Kidney epithelial cell (primary cell): ENCODE measurements around the gene RPS6KL1. TPM values are rescaled to one million over a fixed set of nuclear protein-coding genes. Genes with fewer than 3 reads are reported as not detected.

Experiments
- DNase-seq: peaks from one replicate; pipeline ENCODE4 v3.0.0-alpha.2; 2010; ENCODE audit warnings: low read depth
- H3K27me3 ChIP-seq: 2 replicates; pipeline ENCODE4 v1.6.0; 2011; ENCODE audit warnings: low read length; ENCODE audit not compliant: control insufficient read depth, insufficient read depth
- H3K36me3 ChIP-seq: 2 replicates; pipeline ENCODE4 v1.5.1; 2011; ENCODE audit warnings: low read length; ENCODE audit not compliant: control insufficient read depth, insufficient read depth
- H3K4me3 ChIP-seq: 2 replicates; pipeline ENCODE4 v1.5.1; 2011; ENCODE audit warnings: low read depth, mild to moderate bottlenecking, control low read depth, low read length
- CTCF ChIP-seq: IDR thresholded peaks from 2 replicates; pipeline ENCODE4 v1.5.1; 2011; ENCODE audit warnings: mild to moderate bottlenecking, moderate library complexity, low read length, control low read depth, inconsistent platforms; ENCODE audit not compliant: insufficient read depth, poor library complexity, severe bottlenecking
- total RNA-seq: library from RNA; depleted of rRNA; stranded (reverse); fragments of >200 nt; gene quantifications from 2 replicates; pipeline ENCODE4 v1.2.3, GENCODE V29; 2015

Gene RPS6KL1
- total RNA-seq, 1 donor from 2014 or later, result 20.0 TPM

- Histone ChIP-seq H3K4me3 (no peak overlapping the region), H3K36me3 (no peaks in the 10 kb centered on the region), H3K27me3 (no peaks in the 10 kb centered on the region)
- peak; percentile 86 for TF ChIP-seq CTCF
- DNase-seq, result peak; percentile 21
Measured at GRCh38 chr14:74913986-74914573, 9.0 kb downstream of the RPS6KL1 start.

GRCh38 chr14:74913393-74913910, 9.6 kb downstream of the RPS6KL1 start:
- H3K27me3 ChIP-seq, result no peaks in the 10 kb centered on the region
- DNase-seq, result no peak
- no peaks in the 10 kb centered on the region for H3K36me3 ChIP-seq
- no peak overlapping the region for H3K4me3 ChIP-seq
- TF ChIP-seq CTCF, result no peak

GRCh38 chr14:74912801-74913200, 10.3 kb downstream of the RPS6KL1 start:
- Histone ChIP-seq H3K4me3 (no peak overlapping the region), H3K27me3 (no peaks in the 10 kb centered on the region), H3K36me3 (no peaks in the 10 kb centered on the region)
- TF ChIP-seq CTCF, result no peak
- no peak for DNase-seq

- no peak for DNase-seq
- Histone ChIP-seq H3K36me3 (no peaks in the 10 kb centered on the region), H3K27me3 (no peaks in the 10 kb centered on the region), H3K4me3 (no peak overlapping the region)
- no peak for TF ChIP-seq CTCF
Measured at GRCh38 chr14:74912111-74912510, 10.9 kb downstream of the RPS6KL1 start.

GRCh38 chr14:74911704-74912103, 11.4 kb downstream of the RPS6KL1 start:
- no peak for DNase-seq
- H3K27me3 ChIP-seq, result no peaks in the 10 kb centered on the region
- no peaks in the 10 kb centered on the region for H3K36me3 ChIP-seq
- no peak for TF ChIP-seq CTCF
- no peak overlapping the region for H3K4me3 ChIP-seq

- no peak for DNase-seq
- no peak for TF ChIP-seq CTCF
- no peak overlapping the region for H3K4me3 ChIP-seq
- H3K27me3 ChIP-seq, result no peaks in the 10 kb centered on the region
- no peaks in the 10 kb centered on the region for H3K36me3 ChIP-seq
Measured at GRCh38 chr14:74911221-74911620, 11.8 kb downstream of the RPS6KL1 start.
